ENCODE measurements around the gene DOK5.

Gene DOK5

GRCh38 chr20:54669040-54669363 lies 193.6 kb downstream of the DOK5 start:
- TF ChIP-seq, protein P1, sequence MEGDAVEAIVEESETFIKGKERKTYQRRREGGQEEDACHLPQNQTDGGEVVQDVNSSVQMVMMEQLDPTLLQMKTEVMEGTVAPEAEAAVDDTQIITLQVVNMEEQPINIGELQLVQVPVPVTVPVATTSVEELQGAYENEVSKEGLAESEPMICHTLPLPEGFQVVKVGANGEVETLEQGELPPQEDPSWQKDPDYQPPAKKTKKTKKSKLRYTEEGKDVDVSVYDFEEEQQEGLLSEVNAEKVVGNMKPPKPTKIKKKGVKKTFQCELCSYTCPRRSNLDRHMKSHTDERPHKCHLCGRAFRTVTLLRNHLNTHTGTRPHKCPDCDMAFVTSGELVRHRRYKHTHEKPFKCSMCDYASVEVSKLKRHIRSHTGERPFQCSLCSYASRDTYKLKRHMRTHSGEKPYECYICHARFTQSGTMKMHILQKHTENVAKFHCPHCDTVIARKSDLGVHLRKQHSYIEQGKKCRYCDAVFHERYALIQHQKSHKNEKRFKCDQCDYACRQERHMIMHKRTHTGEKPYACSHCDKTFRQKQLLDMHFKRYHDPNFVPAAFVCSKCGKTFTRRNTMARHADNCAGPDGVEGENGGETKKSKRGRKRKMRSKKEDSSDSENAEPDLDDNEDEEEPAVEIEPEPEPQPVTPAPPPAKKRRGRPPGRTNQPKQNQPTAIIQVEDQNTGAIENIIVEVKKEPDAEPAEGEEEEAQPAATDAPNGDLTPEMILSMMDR (IDR thresholded peaks at IDR 0.05; ENCODE audit: control insufficient read depth, insufficient read depth, low read depth, low read length, missing control alignments) = no peak
- no peak overlapping the region for H3K4me3 ChIP-seq (ENCODE audit: control insufficient read depth, low read depth, low read length)
- DNase-seq (ENCODE audit: low read depth) = no peak

- DNase-seq (ENCODE audit: low read depth) = no peak
- TF ChIP-seq, protein P1 (IDR thresholded peaks at IDR 0.05; ENCODE audit: control insufficient read depth, insufficient read depth, low read depth, low read length, missing control alignments) = no peak
- H3K4me3 ChIP-seq (ENCODE audit: control insufficient read depth, low read depth, low read length) = no peak overlapping the region
Observed at GRCh38 chr20:54678253-54678652, 202.9 kb downstream of the DOK5 start.

DNA sequence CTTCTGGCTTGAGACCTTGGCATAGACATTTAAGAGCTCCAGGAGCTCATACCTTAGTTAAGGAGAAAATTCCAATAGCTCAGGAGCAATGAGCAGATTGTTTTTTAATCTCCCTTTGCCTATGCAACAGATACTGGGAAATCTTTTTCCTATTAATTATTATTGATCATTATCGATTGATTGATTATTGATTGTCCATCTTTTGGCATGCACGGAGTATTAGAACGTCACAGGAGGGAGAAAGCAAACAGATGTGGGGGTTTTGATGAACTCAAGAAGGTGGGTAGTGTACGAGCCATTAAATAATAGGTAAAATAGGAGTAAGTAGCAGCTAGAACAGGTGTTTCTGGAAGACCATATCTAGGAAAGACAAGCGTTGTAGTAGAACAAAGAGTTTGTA lies 205.0 kb downstream of the DOK5 start:
- TF ChIP-seq, protein P1 (IDR thresholded peaks at IDR 0.05; ENCODE audit: control insufficient read depth, insufficient read depth, low read depth, low read length, missing control alignments) = no peak
- DNase-seq (ENCODE audit: low read depth) = no peak
- no peak overlapping the region for H3K4me3 ChIP-seq (ENCODE audit: control insufficient read depth, low read depth, low read length)

- no peak for DNase-seq (ENCODE audit: low read depth)
- TF ChIP-seq, protein P1 (IDR thresholded peaks at IDR 0.05; ENCODE audit: control insufficient read depth, insufficient read depth, low read depth, low read length, missing control alignments) = peak; percentile 57
- no peak overlapping the region for H3K4me3 ChIP-seq (ENCODE audit: control insufficient read depth, low read depth, low read length)
Observed at GRCh38 chr20:54680872-54681619, 205.7 kb downstream of the DOK5 start.

DNA sequence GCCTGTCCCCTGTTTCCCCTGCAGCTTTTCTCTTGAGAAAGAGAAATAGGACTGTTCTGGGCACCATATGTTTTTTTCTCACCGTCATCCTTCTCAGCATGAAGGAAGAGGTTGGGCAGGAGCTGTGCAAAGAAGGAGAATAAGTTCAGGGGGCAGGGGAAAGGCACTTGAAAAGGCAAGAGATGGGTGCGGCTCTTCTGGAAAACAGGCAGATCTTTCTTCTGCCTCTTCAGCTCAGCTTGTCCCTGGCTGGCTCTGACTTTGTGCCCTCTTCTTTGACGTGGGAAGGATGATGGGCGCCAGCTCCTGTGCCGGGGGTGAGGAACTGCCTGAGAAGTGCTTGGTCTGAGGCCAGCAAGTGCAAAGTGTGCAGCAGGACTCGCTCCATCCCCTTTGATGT lies 206.5 kb downstream of the DOK5 start:
- TF ChIP-seq, protein P1 (IDR thresholded peaks at IDR 0.05; ENCODE audit: control insufficient read depth, insufficient read depth, low read depth, low read length, missing control alignments) = no peak
- H3K4me3 ChIP-seq (ENCODE audit: control insufficient read depth, low read depth, low read length) = no peak overlapping the region
- no peak for DNase-seq (ENCODE audit: low read depth)

- DNase-seq (ENCODE audit: low read depth) = no peak
Observed at GRCh38 chr20:54688476-54688875, 213.1 kb downstream of the DOK5 start.

More at GRCh38 chr20:54688476-54688875, 213.1 kb downstream of the DOK5 start:
- TF ChIP-seq, protein P1 (IDR thresholded peaks at IDR 0.05; ENCODE audit: control insufficient read depth, insufficient read depth, low read depth, low read length, missing control alignments) = no peak
- no peak overlapping the region for H3K4me3 ChIP-seq (ENCODE audit: control insufficient read depth, low read depth, low read length)

Data from AG09309 (cell line).